Breast epithelium (tissue), 4 donors: Measurements from ENCODE around the gene AKR1D1. TPM values are rescaled to one million over a fixed set of nuclear protein-coding genes. Genes with fewer than 3 reads are reported as not detected.

ENCODE experiments used
- DNase-seq, 2 donors: peaks; one replicate each; pipeline ENCODE4 v3.0.0-alpha.2; 2019; ENCODE audit warnings: low spot score in 2 of 2
- H3K27ac ChIP-seq, 2 donors: fragments of 200-600 bp; sonication (generic) in 1 of 2; one replicate each; pipeline ENCODE4 v1.5.1; 2016 to 2019; ENCODE audit warnings: mild to moderate bottlenecking in 1 of 2
- H3K27me3 ChIP-seq, 2 donors: fragments of 200-600 bp; sonication (generic) in 1 of 2; one replicate each; pipeline versions ENCODE4 v1.5.1 to v1.6.0; 2017 to 2019; ENCODE audit warnings: control low read depth in 1 of 2, mild to moderate bottlenecking in 1 of 2
- H3K36me3 ChIP-seq: fragments of 200-600 bp; one replicate; pipeline ENCODE4 v1.5.1; 2019
- H3K4me1 ChIP-seq, 2 donors: fragments of 200-600 bp; sonication (generic); one replicate each; pipeline ENCODE4 v1.5.1; 2016 to 2019; ENCODE audit warnings: control low read depth in 1 of 2
- H3K4me3 ChIP-seq, 3 donors: fragments of 200-600 bp; sonication (generic); 1 replicate in 2 of 3; 2 replicates in 1 of 3; pipeline ENCODE4 v1.5.1; 2016 to 2019; ENCODE audit warnings: mild to moderate bottlenecking in 3 of 3, moderate library complexity in 2 of 3
- H3K9me3 ChIP-seq, 2 donors: fragments of 200-600 bp; sonication (generic) in 1 of 2; one replicate each; pipeline ENCODE4 v1.5.1; 2016 to 2019; ENCODE audit warnings: control low read depth in 1 of 2
- POLR2A ChIP-seq: fragments of 450-650 bp; IDR thresholded peaks from one replicate; pipeline ENCODE4 v1.6.1; 2016; ENCODE audit warnings: antibody characterized with exemption, mild to moderate bottlenecking, moderate library complexity
- POLR2AphosphoS5 ChIP-seq, 3 donors: sonication (generic); formaldehyde crosslinking; IDR thresholded peaks; one replicate each; pipeline ENCODE4 v1.6.1; 2017; ENCODE audit warnings: antibody characterized with exemption in 3 of 3
- intact Hi-C: fragments of 100-400 bp; cut with DNase I; formaldehyde crosslinking; loops from one replicate; pipeline ENCODE4 v1.15.1; 2023; ENCODE audit warnings: low total_unique reads
- total RNA-seq, 3 donors: library from RNA; depleted of rRNA; stranded (reverse); fragments of >200 nt; gene quantifications; one replicate each; pipeline ENCODE4 v1.1.0, GENCODE V29; 2016
- TF ChIP-seq, protein P1 (sequence below), 3 donors: fragments of 450-650 bp; IDR thresholded peaks; one replicate each; pipeline ENCODE4 v1.5.1; 2016 to 2017; ENCODE audit warnings: antibody characterized with exemption in 3 of 3, mild to moderate bottlenecking in 3 of 3, moderate library complexity in 3 of 3

AKR1D1 gene
- total RNA-seq, 3 donors from 2014 or later: 0.59 TPM; not detected in 2

DNA sequence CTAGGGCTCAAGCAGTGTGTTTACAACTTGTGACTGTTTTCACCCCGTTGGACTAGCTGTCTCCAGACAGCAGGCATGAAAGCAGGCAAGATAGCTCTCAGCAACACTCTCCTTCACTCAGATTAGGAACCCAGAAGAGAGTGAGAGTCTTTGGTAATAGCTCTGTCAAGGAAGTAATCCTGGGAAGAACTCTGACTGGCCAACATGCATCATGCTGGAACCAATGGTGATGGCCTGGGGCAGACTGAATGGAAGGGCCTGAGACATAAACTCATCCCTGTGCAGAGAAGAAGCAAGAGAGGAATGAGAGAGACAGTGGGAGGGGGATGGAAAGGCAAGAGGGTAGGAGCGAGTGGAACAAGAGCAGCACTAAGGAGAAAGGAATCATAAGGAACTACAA, 48.9 kb downstream of the AKR1D1 start:
- intact Hi-C loops: no loop called here
- Histone ChIP-seq H3K27me3 (no peaks in the 10 kb centered on the region), H3K27ac (no peak overlapping the region)

DNA sequence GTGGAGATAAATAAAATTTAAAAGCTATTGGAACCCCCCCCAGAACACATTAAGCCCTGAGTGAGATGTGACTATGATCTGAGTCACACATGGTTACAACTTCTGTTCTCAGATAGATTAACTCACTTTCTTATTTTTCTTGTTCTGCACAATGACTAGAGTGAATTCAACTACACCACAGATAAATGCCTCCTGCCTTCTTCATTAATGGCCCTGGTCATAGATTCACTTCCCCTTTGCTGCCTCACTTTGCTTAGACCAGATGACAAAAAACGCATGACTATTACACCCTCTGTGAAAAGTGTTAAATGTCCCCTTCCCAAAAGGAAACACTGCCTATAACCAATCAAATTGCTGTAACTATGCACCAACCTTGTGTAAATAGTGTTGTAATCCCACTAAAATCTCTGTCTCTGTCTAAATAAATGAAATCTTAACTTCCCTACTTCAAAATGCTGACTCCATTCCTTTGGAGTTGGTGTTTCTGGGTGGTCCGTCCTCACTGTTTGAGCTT, 49.4 kb downstream of the AKR1D1 start:
- no peaks in the 10 kb centered on the region for H3K27me3 ChIP-seq
- no peak for DNase-seq
- peaks cover 10% of the 10 kb centered on the region in 2 donors for H3K9me3 ChIP-seq
- H3K4me3 ChIP-seq: no peak overlapping the region
- no peaks in the 10 kb centered on the region for H3K4me1 ChIP-seq
- no peaks in the 10 kb centered on the region for H3K36me3 ChIP-seq
- TF ChIP-seq POLR2A: no peak
- TF ChIP-seq, protein P1, sequence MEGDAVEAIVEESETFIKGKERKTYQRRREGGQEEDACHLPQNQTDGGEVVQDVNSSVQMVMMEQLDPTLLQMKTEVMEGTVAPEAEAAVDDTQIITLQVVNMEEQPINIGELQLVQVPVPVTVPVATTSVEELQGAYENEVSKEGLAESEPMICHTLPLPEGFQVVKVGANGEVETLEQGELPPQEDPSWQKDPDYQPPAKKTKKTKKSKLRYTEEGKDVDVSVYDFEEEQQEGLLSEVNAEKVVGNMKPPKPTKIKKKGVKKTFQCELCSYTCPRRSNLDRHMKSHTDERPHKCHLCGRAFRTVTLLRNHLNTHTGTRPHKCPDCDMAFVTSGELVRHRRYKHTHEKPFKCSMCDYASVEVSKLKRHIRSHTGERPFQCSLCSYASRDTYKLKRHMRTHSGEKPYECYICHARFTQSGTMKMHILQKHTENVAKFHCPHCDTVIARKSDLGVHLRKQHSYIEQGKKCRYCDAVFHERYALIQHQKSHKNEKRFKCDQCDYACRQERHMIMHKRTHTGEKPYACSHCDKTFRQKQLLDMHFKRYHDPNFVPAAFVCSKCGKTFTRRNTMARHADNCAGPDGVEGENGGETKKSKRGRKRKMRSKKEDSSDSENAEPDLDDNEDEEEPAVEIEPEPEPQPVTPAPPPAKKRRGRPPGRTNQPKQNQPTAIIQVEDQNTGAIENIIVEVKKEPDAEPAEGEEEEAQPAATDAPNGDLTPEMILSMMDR (IDR thresholded peaks at IDR 0.05): no peak
- TF ChIP-seq POLR2AphosphoS5 (IDR thresholded peaks at IDR 0.05): no peak
- no peak overlapping the region for H3K27ac ChIP-seq
- intact Hi-C loops: no loop called here

More for the DNA sequence above, 48.9 kb downstream of the AKR1D1 start:
- Histone ChIP-seq H3K4me3 (no peak overlapping the region), H3K36me3 (no peaks in the 10 kb centered on the region), H3K9me3 (peaks cover 10% of the 10 kb centered on the region in 2 donors), H3K4me1 (no peaks in the 10 kb centered on the region)
- TF ChIP-seq, protein P1 (IDR thresholded peaks at IDR 0.05): no peak
- no peak for TF ChIP-seq POLR2A
- no peak for TF ChIP-seq POLR2AphosphoS5 (IDR thresholded peaks at IDR 0.05)
- no peak for DNase-seq

DNA sequence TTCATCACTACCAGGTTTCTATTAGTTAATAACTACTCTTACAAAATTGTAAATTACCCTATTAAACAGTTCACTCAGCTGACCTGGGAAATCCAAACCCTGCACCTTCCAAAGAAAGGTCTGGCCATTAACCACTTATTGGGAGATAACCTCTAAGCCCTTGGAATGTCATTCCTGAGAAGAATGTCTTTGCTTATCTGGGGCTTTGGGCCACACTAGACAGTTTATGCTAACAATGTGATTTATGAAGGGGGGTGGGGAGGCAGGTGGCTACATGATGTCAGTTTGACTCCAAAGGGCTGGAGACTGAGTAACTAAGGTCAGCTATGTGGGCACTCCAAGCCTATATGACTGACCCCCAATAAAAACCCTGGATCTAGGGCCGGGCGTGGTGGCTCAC, 50.7 kb downstream of the AKR1D1 start:
- Histone ChIP-seq H3K36me3 (no peaks in the 10 kb centered on the region), H3K9me3 (peaks cover 9 to 10% of the 10 kb centered on the region in 2 donors), H3K27me3 (no peaks in the 10 kb centered on the region), H3K4me3 (no peak overlapping the region), H3K27ac (no peak overlapping the region), H3K4me1 (no peaks in the 10 kb centered on the region)
- no peak for TF ChIP-seq POLR2A
- TF ChIP-seq POLR2AphosphoS5 (IDR thresholded peaks at IDR 0.05): no peak
- TF ChIP-seq, protein P1 (IDR thresholded peaks at IDR 0.05): no peak
- DNase-seq: no peak
- intact Hi-C loops: no loop called here

DNA sequence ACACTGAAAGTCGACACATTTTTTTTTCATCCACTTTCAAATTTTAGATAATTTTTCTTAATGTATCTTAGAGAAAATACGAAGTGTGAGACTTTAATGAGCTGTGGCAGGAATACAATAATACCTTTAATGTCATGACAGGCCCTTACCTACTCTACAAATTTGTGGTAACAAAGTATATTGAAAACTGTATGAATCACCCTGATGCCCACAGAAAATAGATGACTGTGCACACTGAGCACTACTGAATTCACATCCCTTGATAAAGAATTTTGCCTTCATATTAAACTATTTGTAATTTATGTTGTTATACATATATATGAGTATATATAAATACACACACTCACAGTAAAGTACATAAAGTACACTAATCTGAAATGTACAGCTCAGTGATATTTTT, 51.7 kb downstream of the AKR1D1 start:
- intact Hi-C loops: no loop called here
- H3K4me1 ChIP-seq: no peaks in the 10 kb centered on the region
- H3K9me3 ChIP-seq: peaks cover 6 to 10% of the 10 kb centered on the region in 2 donors
- no peaks in the 10 kb centered on the region for H3K36me3 ChIP-seq
- no peak overlapping the region for H3K27ac ChIP-seq
- H3K4me3 ChIP-seq: no peak overlapping the region
- no peak for DNase-seq
- TF ChIP-seq POLR2AphosphoS5 (IDR thresholded peaks at IDR 0.05): no peak
- TF ChIP-seq, protein P1 (IDR thresholded peaks at IDR 0.05): no peak
- no peak for TF ChIP-seq POLR2A
- H3K27me3 ChIP-seq: no peaks in the 10 kb centered on the region

DNA sequence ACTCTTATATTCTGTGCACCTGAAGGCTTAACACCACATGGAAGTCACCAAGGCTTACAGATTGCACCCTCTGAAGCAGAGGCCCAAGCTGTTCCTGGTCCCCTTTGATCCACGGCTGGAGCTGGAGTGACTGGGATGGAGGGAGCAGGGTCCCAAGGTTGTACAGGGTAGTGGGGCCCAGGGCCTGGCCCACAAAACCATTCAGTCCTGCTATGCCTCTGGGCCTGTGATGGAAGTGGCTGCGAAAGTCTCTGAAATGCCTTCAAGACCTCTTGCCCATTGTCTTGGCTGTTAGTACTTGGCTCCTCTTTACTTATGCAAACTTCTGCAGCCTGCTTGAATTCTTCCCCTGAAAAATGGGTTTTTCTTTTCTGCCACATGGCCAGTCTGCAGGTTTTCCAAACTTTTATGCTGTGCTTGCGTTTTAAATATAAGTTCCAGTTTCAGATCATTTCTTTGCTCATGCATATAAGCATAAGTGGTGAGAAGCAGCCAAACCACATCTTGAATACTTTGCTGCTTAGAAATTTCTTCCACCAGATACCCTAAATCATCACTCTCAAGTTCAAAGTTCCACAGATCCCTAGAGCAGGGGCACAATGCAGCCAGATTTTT, 53.4 kb downstream of the AKR1D1 start:
- TF ChIP-seq POLR2AphosphoS5 (IDR thresholded peaks at IDR 0.05) (no peak), POLR2A (no peak)
- TF ChIP-seq, protein P1 (IDR thresholded peaks at IDR 0.05): no peak
- intact Hi-C loops: no loop called here
- H3K27me3 ChIP-seq: no peaks in the 10 kb centered on the region
- no peaks in the 10 kb centered on the region for H3K36me3 ChIP-seq
- peaks cover 6 to 10% of the 10 kb centered on the region in 2 donors for H3K9me3 ChIP-seq
- H3K4me1 ChIP-seq: no peaks in the 10 kb centered on the region
- H3K4me3 ChIP-seq: no peak overlapping the region
- H3K27ac ChIP-seq: no peak overlapping the region
- DNase-seq: no peak
